Fibroblast of lung (primary cell): ENCODE data around the gene EPHB1. TPM values are rescaled to one million over a fixed set of nuclear protein-coding genes. Genes with fewer than 3 reads are reported as not detected.

Experiments
- DNase-seq, 2 donors: peaks; one replicate each; pipeline versions ENCODE4 v3.0.0 to v3.0.0-alpha.2; 2010; ENCODE audit warnings: low read depth in 2 of 2
- H2AFZ ChIP-seq: 2 replicates; pipeline ENCODE4 v1.5.1; 2012; ENCODE audit warnings: low read length, control low read depth, inconsistent platforms
- H3K27ac ChIP-seq: 2 replicates; pipeline ENCODE4 v1.5.1; 2011; ENCODE audit warnings: low read length, control low read depth; ENCODE audit not compliant: insufficient read depth
- H3K27me3 ChIP-seq: 2 replicates; pipeline ENCODE4 v1.5.1; 2011; ENCODE audit warnings: mild to moderate bottlenecking, low read length; ENCODE audit not compliant: control insufficient read depth, insufficient read depth
- H3K36me3 ChIP-seq: 2 replicates; pipeline ENCODE4 v1.5.1; 2011; ENCODE audit warnings: low read length; ENCODE audit not compliant: control insufficient read depth, insufficient read depth
- H3K4me1 ChIP-seq: 2 replicates; pipeline ENCODE4 v1.5.1; 2011; ENCODE audit warnings: low read length; ENCODE audit not compliant: control insufficient read depth, insufficient read depth; ENCODE audit errors: extremely low read depth
- H3K4me2 ChIP-seq: 2 replicates; pipeline ENCODE4 v1.5.1; 2011; ENCODE audit warnings: low read length, control low read depth; ENCODE audit not compliant: insufficient read depth; ENCODE audit errors: extremely low read depth
- H3K4me3 ChIP-seq, 4 experiments: fragments of 200-600 bp in 1 of 4; sonication (generic) in 1 of 4; replicated peaks in 1 of 4; 2 replicates each; pipeline ENCODE4 v1.5.1; 2011 to 2016; ENCODE audit warnings: low read length in 4 of 4, low read depth in 3 of 4, mild to moderate bottlenecking in 3 of 4, control low read depth in 2 of 4, inconsistent platforms in 1 of 4, mixed read lengths in 1 of 4; ENCODE audit not compliant: insufficient read depth in 1 of 4; ENCODE audit errors: control extremely low read depth in 1 of 4
- H3K79me2 ChIP-seq: 2 replicates; pipeline ENCODE4 v1.5.1; 2012; ENCODE audit warnings: mild to moderate bottlenecking, low read length, inconsistent platforms; ENCODE audit not compliant: control insufficient read depth, insufficient read depth
- H3K9ac ChIP-seq: 2 replicates; pipeline ENCODE4 v1.5.1; 2011; ENCODE audit warnings: mild to moderate bottlenecking, low read length, control low read depth; ENCODE audit not compliant: insufficient read depth
- H3K9me3 ChIP-seq: 2 replicates; pipeline ENCODE4 v1.5.1; 2012; ENCODE audit warnings: low read depth, low read length; ENCODE audit not compliant: control insufficient read depth, insufficient read depth
- H4K20me1 ChIP-seq: 2 replicates; pipeline ENCODE4 v1.5.1; 2011; ENCODE audit warnings: low read length; ENCODE audit not compliant: control insufficient read depth, insufficient read depth; ENCODE audit errors: extremely low read depth
- EZH2 ChIP-seq: IDR thresholded peaks from 2 replicates; pipeline ENCODE4 v1.5.1; 2012; ENCODE audit warnings: low read length, control low read depth, mild to moderate bottlenecking; ENCODE audit errors: missing control alignments
- polyA plus RNA-seq, 2 donors: library from polyadenylated mRNA; depleted of rRNA in 1 of 2; stranded (reverse) in 1 of 2; unstranded in 1 of 2; fragments of >200 nt; gene quantifications; 2 replicates each; pipeline ENCODE4 v1.2.1, GENCODE V29; 2011 to 2012; ENCODE audit warnings: missing spikeins in 1 of 2
- total RNA-seq: library from RNA; depleted of rRNA; stranded (reverse); fragments of >200 nt; gene quantifications from 2 replicates; pipeline ENCODE4 v1.2.1, GENCODE V29; 2014
- TF ChIP-seq, protein P1 (sequence below), 2 donors: IDR thresholded peaks in 1 of 2; conservative IDR thresholded peaks in 1 of 2; 1 replicate in 1 of 2; 2 replicates in 1 of 2; pipeline ENCODE4 v1.5.1; 2011 to 2012; ENCODE audit warnings: low read length in 2 of 2, control low read depth in 1 of 2, inconsistent platforms in 1 of 2, low read depth in 1 of 2, mild to moderate bottlenecking in 1 of 2

EPHB1 gene
- total and polyA plus RNA-seq, 2 donors (not counting 1 experiment from before 2014, with no cell fraction given) = 0.14 to 0.50 TPM

DNA sequence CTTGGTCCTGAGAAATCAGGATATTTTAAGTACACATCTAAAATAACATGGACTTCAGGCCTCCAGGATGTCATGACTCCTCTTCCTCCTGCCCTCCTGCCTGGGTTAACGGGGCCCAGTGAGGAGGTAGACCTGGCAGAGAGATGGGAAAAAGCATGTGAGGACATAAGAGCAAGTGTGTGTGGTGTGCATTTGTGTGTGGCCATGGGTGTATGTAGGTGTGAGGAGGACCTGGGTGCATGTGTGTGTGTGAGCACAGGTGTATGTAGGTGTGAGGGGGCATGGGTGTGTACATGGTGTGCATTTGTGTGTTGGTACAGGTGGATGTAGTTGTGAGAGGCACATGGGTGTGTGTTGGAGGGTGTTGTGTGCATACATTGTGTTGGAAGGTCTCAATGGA, 105.4 kb downstream of the EPHB1 start:
- Histone ChIP-seq H3K36me3 (no peaks in the 10 kb centered on the region), H3K4me3 (no peak overlapping the region), H3K4me2 (no peak overlapping the region), H2AFZ (no peak overlapping the region), H3K4me1 (no peaks in the 10 kb centered on the region), H3K9ac (no peak overlapping the region), H4K20me1 (no peaks in the 10 kb centered on the region), H3K9me3 (no peaks in the 10 kb centered on the region), H3K27ac (no peak overlapping the region), H3K27me3 (no peaks in the 10 kb centered on the region), H3K79me2 (no peaks in the 10 kb centered on the region)
- TF ChIP-seq, protein P1, sequence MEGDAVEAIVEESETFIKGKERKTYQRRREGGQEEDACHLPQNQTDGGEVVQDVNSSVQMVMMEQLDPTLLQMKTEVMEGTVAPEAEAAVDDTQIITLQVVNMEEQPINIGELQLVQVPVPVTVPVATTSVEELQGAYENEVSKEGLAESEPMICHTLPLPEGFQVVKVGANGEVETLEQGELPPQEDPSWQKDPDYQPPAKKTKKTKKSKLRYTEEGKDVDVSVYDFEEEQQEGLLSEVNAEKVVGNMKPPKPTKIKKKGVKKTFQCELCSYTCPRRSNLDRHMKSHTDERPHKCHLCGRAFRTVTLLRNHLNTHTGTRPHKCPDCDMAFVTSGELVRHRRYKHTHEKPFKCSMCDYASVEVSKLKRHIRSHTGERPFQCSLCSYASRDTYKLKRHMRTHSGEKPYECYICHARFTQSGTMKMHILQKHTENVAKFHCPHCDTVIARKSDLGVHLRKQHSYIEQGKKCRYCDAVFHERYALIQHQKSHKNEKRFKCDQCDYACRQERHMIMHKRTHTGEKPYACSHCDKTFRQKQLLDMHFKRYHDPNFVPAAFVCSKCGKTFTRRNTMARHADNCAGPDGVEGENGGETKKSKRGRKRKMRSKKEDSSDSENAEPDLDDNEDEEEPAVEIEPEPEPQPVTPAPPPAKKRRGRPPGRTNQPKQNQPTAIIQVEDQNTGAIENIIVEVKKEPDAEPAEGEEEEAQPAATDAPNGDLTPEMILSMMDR (conservative IDR thresholded peaks at IDR 0.05 in 1 of 2, IDR thresholded peaks at IDR 0.05 in 1 of 2; ENCODE audit: low read depth in 1 of 2, low read length in 2 of 2) = no peak
- TF ChIP-seq EZH2 = no peak
- no peak for DNase-seq

DNA sequence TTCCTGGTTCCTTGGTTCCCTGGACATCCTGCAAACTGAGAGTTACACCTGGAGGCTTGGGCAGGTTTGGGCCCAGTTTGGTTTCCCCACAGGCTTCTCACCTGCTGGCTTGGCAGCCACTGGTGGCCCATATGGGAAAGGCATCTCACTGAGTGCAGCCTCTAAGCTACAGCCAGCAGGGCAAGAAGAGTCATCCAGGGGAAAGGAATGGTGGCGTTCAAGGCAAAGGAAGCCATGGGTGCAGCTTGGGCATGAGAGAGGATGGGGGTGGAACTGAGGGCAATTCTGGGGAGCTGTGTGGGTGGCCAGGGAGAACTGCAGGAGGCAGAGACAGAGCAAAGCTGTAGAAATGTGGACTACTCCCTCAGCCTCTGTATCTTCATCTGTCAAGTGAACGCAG, 106.4 kb downstream of the EPHB1 start:
- H3K4me1 ChIP-seq = no peaks in the 10 kb centered on the region
- H3K9me3 ChIP-seq = no peaks in the 10 kb centered on the region
- H4K20me1 ChIP-seq = no peaks in the 10 kb centered on the region
- no peaks in the 10 kb centered on the region for H3K27me3 ChIP-seq
- no peak for DNase-seq
- no peak overlapping the region for H3K9ac ChIP-seq
- TF ChIP-seq, protein P1 (conservative IDR thresholded peaks at IDR 0.05 in 1 of 2, IDR thresholded peaks at IDR 0.05 in 1 of 2; ENCODE audit: low read depth in 1 of 2, low read length in 2 of 2) = no peak
- no peak for TF ChIP-seq EZH2
- H3K36me3 ChIP-seq = no peaks in the 10 kb centered on the region
- H2AFZ ChIP-seq = no peak overlapping the region
- no peak overlapping the region for H3K4me2 ChIP-seq
- no peak overlapping the region for H3K4me3 ChIP-seq
- no peaks in the 10 kb centered on the region for H3K79me2 ChIP-seq
- no peak overlapping the region for H3K27ac ChIP-seq

DNA sequence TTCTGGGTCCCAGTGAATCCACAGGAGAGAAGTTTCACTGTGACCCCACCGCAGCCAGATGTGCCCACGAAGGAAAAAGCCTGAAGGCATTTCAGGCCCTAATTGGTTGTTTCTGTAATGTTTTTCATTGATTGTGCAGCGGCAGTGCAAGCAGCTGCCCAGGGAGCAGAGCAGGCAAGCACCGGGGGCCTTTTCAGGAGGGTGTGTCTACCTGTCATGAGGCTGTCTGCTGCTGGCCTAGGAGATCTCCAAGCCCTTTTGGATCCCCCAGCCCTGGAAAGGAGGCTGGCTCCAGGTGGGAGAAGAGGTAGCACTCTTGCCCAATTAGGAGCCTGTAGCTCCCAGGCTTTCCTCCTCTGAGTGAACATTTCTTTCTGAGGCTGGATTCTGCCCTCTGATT, 108.8 kb downstream of the EPHB1 start:
- Histone ChIP-seq H3K9ac (no peak overlapping the region), H3K9me3 (no peaks in the 10 kb centered on the region), H3K27me3 (no peaks in the 10 kb centered on the region), H3K4me2 (no peak overlapping the region), H4K20me1 (no peaks in the 10 kb centered on the region), H3K79me2 (no peaks in the 10 kb centered on the region), H3K27ac (no peak overlapping the region), H3K36me3 (no peaks in the 10 kb centered on the region), H3K4me1 (no peaks in the 10 kb centered on the region), H2AFZ (no peak overlapping the region), H3K4me3 (no peak overlapping the region)
- TF ChIP-seq EZH2 = no peak
- TF ChIP-seq, protein P1 (conservative IDR thresholded peaks at IDR 0.05 in 1 of 2, IDR thresholded peaks at IDR 0.05 in 1 of 2; ENCODE audit: low read depth in 1 of 2, low read length in 2 of 2) = no peak
- DNase-seq = no peak
